AG09309 (cell line): Measurements from ENCODE around the gene ADCK2.
"Not testable (repeated sequence)": the region's sequence is repeated elsewhere in the genome, so short reads cannot be mapped to it uniquely, and the experiment has no call there.

Experiments used
- DNase-seq: peaks from one replicate; pipeline ENCODE4 v3.0.0-alpha.2; 2010; ENCODE audit warnings: low read depth
- H3K4me3 ChIP-seq: 2 replicates; pipeline ENCODE4 v1.5.1; 2011; ENCODE audit warnings: mild to moderate bottlenecking, low read depth, low read length, moderate library complexity; ENCODE audit not compliant: control insufficient read depth
- CTCF ChIP-seq: IDR thresholded peaks from 2 replicates; pipeline ENCODE4 v1.5.1; 2011; ENCODE audit warnings: mild to moderate bottlenecking, low read depth, low read length, inconsistent platforms; ENCODE audit not compliant: insufficient read depth, control insufficient read depth; ENCODE audit errors: missing control alignments

ADCK2 gene

GRCh38 chr7:140640727-140641523, 31.8 kb upstream of the ADCK2 start, which contains the start of gene DENND2A:
Gene DENND2A (minus strand): TSS chr7:140640813. CDS start chr7:140602397, 38,416 bp downstream.
- H3K4me3 ChIP-seq, result peak within 1 kb of the TSS; percentile 55
- no peak for DNase-seq
- TF ChIP-seq CTCF, result no peak

- H3K4me3 ChIP-seq, result no peak overlapping the region
- TF ChIP-seq CTCF, result no peak
- no peak for DNase-seq
Observed at GRCh38 chr7:140641524-140642195, 31.1 kb upstream of the ADCK2 start.

- TF ChIP-seq CTCF, result no peak
- no peak overlapping the region for H3K4me3 ChIP-seq
- no peak for DNase-seq
Observed at GRCh38 chr7:140643416-140643815, 29.3 kb upstream of the ADCK2 start.

- not testable (repeated sequence) for H3K4me3 ChIP-seq, DNase-seq
Observed at GRCh38 chr7:140644761-140645160, 28.0 kb upstream of the ADCK2 start.

GRCh38 chr7:140645166-140645900, 27.4 kb upstream of the ADCK2 start:
- no peak overlapping the region for H3K4me3 ChIP-seq
- peak; percentile 34 for TF ChIP-seq CTCF
- DNase-seq, result no peak

- no peak overlapping the region for H3K4me3 ChIP-seq
- peak; percentile 63 for TF ChIP-seq CTCF
- no peak for DNase-seq
Observed at GRCh38 chr7:140646931-140647647, 25.7 kb upstream of the ADCK2 start.
